HEK293 (cell line): Measurements from ENCODE around the gene BTG3.

Experiments
- CTCF ChIA-PET: fragments of 350-600 bp; formaldehyde crosslinking; extraction: SDS; loops from one replicate; lab custom pipeline; 2021; ENCODE audit warnings: antibody characterized with exemption; lab: Yijun Ruan, JAX
- POLR2A ChIA-PET: fragments of 300-600 bp; formaldehyde crosslinking; extraction: SDS; loops from one replicate; lab custom pipeline; 2020; ENCODE audit warnings: antibody characterized with exemption, inconsistent platforms; lab: Yijun Ruan, JAX
- H3K27ac ChIP-seq: fragments of 200-500 bp; sonication (Bioruptor generic); 2 replicates; pipeline ENCODE4 v1.5.1; 2014; ENCODE audit warnings: low read depth, low read length, control low read depth, inconsistent platforms; ENCODE audit errors: extremely low read depth
- H3K36me3 ChIP-seq, 2 experiments: fragments of 200-500 bp in 1 of 2; sonication (Bioruptor generic) in 1 of 2; 1 replicate in 1 of 2; 2 replicates in 1 of 2; pipeline ENCODE4 v1.5.1; 2014 to 2017; ENCODE audit warnings: inconsistent platforms in 2 of 2, low read length in 2 of 2; ENCODE audit not compliant: control insufficient read depth in 2 of 2, insufficient read depth in 1 of 2
- H3K4me1 ChIP-seq: fragments of 200-500 bp; sonication (Bioruptor generic); 2 replicates; pipeline ENCODE4 v1.5.1; 2014; ENCODE audit warnings: mild to moderate bottlenecking, low read length, inconsistent platforms; ENCODE audit not compliant: control insufficient read depth, insufficient read depth
- H3K4me3 ChIP-seq: 2 replicates; pipeline ENCODE4 v1.5.1; 2011; ENCODE audit warnings: low read depth, mild to moderate bottlenecking, control low read depth, low read length, moderate library complexity
- H3K9me3 ChIP-seq: fragments of 200-500 bp; sonication (Bioruptor generic); 2 replicates; pipeline ENCODE4 v1.5.1; 2014; ENCODE audit warnings: low read depth, low read length, inconsistent platforms; ENCODE audit not compliant: control insufficient read depth, insufficient read depth
- ATF2 ChIP-seq: fragments of 450-650 bp; formaldehyde crosslinking; IDR thresholded peaks from 2 replicates; pipeline ENCODE4 v1.5.1; 2016; ENCODE audit warnings: missing biosample characterization, missing genetic modification characterization, low read depth
- BCL11B ChIP-seq: fragments of 450-650 bp; formaldehyde crosslinking; IDR thresholded peaks from 2 replicates; pipeline ENCODE4 v1.5.1; 2016; ENCODE audit warnings: low read depth, missing biosample characterization, missing genetic modification characterization
- BCL6B ChIP-seq: fragments of 450-650 bp; formaldehyde crosslinking; IDR thresholded peaks from 2 replicates; pipeline ENCODE4 v1.5.1; 2017; ENCODE audit warnings: missing biosample characterization, missing genetic modification characterization
- KLF10 ChIP-seq: fragments of 450-650 bp; IDR thresholded peaks from 2 replicates; pipeline ENCODE4 v1.5.1; 2018; ENCODE audit warnings: missing biosample characterization, mild to moderate bottlenecking, missing genetic modification characterization
- KLF17 ChIP-seq: fragments of 450-650 bp; formaldehyde crosslinking; IDR thresholded peaks from 2 replicates; pipeline ENCODE4 v1.5.1; 2016; ENCODE audit warnings: missing biosample characterization, missing genetic modification characterization
- MYNN ChIP-seq: fragments of 450-650 bp; formaldehyde crosslinking; IDR thresholded peaks from 2 replicates; pipeline ENCODE4 v1.5.1; 2016; ENCODE audit warnings: missing biosample characterization, missing genetic modification characterization, borderline replicate concordance
- PBX3 ChIP-seq: sonication (generic); formaldehyde crosslinking; IDR thresholded peaks from 2 replicates; pipeline ENCODE4 v1.8.1; 2022; ENCODE audit warnings: mild to moderate bottlenecking, moderate library complexity, missing genetic modification reagents
- PRDM1 ChIP-seq: fragments of 450-650 bp; formaldehyde crosslinking; IDR thresholded peaks from 2 replicates; pipeline ENCODE4; 2016; ENCODE audit warnings: missing biosample characterization, missing genetic modification characterization
- PRDM2 ChIP-seq: fragments of 450-650 bp; formaldehyde crosslinking; IDR thresholded peaks from 2 replicates; pipeline ENCODE4 v1.5.1; 2016; ENCODE audit warnings: missing biosample characterization, missing genetic modification characterization, borderline replicate concordance
- SP7 ChIP-seq: fragments of 450-650 bp; formaldehyde crosslinking; IDR thresholded peaks from 2 replicates; pipeline ENCODE4 v1.5.1; 2016; ENCODE audit warnings: missing biosample characterization, missing genetic modification characterization
- ZFHX2 ChIP-seq: fragments of 450-650 bp; formaldehyde crosslinking; conservative IDR thresholded peaks from 2 replicates; pipeline ENCODE4 v1.5.1; 2016; ENCODE audit warnings: missing biosample characterization, missing genetic modification characterization
- ZNF140 ChIP-seq: fragments of 450-650 bp; formaldehyde crosslinking; IDR thresholded peaks from 2 replicates; pipeline ENCODE4 v1.5.1; 2016; ENCODE audit warnings: missing biosample characterization, missing genetic modification characterization
- ZNF362 ChIP-seq: fragments of 450-650 bp; formaldehyde crosslinking; IDR thresholded peaks from 2 replicates; pipeline ENCODE4 v1.5.1; 2016; ENCODE audit warnings: missing biosample characterization, missing genetic modification characterization
- ZNF544 ChIP-seq: fragments of 450-650 bp; formaldehyde crosslinking; IDR thresholded peaks from 2 replicates; pipeline ENCODE4 v1.5.0; 2017; ENCODE audit warnings: missing biosample characterization, missing genetic modification characterization
- ZNF621 ChIP-seq: fragments of 450-650 bp; formaldehyde crosslinking; IDR thresholded peaks from 2 replicates; pipeline ENCODE4 v1.5.1; 2017; ENCODE audit warnings: missing biosample characterization, missing genetic modification characterization
- ZNF658 ChIP-seq: fragments of 450-650 bp; formaldehyde crosslinking; IDR thresholded peaks from 2 replicates; pipeline ENCODE4; 2016; ENCODE audit warnings: missing biosample characterization, missing genetic modification characterization
- ZSCAN18 ChIP-seq: fragments of 450-650 bp; formaldehyde crosslinking; IDR thresholded peaks from 2 replicates; pipeline ENCODE4 v1.5.1; 2016; ENCODE audit warnings: missing biosample characterization, missing genetic modification characterization
- TF ChIP-seq, protein P1 (sequence below): fragments of 450-650 bp; formaldehyde crosslinking; IDR thresholded peaks from 2 replicates; pipeline ENCODE4 v1.5.1; 2016; ENCODE audit warnings: missing biosample characterization, missing genetic modification characterization

The BTG3 gene

GRCh38 chr21:17580319-17580718 is 32.4 kb downstream of the BTG3 start:
- H3K27ac ChIP-seq: no peak overlapping the region
- peaks cover 15% of the 10 kb centered on the region for H3K4me1 ChIP-seq
- 0 out of 3 replicates have a peak, but pooled peaks cover 0 to 3% of the 10 kb centered on the region in 2 experiments for H3K36me3 ChIP-seq
- H3K9me3 ChIP-seq: no peaks in the 10 kb centered on the region
- TF ChIP-seq ZNF621 (tag by site-specific recombination) (no peak), ATF2 (tag by site-specific recombination) (no peak), ZSCAN18 (tag by site-specific recombination) (no peak), PRDM1 (no peak), PRDM2 (no peak), ZFHX2 (tag by site-specific recombination) (no peak), ZNF658 (tag by site-specific recombination) (no peak), BCL11B (tag by site-specific recombination) (no peak), ZNF544 (tag by site-specific recombination) (no peak), SP7 (tag by site-specific recombination) (no peak), MYNN (tag by site-specific recombination) (no peak), PBX3 (CRISPR knock-in tag) (no peak), KLF10 (no peak), BCL6B (tag by site-specific recombination) (no peak), ZNF362 (tag by site-specific recombination) (no peak), KLF17 (no peak), ZNF140 (tag by site-specific recombination) (no peak)
- TF ChIP-seq, protein P1, sequence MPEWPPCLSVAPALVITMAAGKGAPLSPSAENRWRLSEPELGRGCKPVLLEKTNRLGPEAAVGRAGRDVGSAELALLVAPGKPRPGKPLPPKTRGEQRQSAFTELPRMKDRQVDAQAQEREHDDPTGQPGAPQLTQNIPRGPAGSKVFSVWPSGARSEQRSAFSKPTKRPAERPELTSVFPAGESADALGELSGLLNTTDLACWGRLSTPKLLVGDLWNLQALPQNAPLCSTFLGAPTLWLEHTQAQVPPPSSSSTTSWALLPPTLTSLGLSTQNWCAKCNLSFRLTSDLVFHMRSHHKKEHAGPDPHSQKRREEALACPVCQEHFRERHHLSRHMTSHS (tag by site-specific recombination): no peak
- TF ChIP-seq, all 188 proteins: peak for 0
- ChIA-PET POLR2A (no interaction called here), CTCF (interaction anchor here (0.7 kb wide), 2 partner anchors 192 to 1445 kb away, joined by 3 read pairs; no protein-coding TSS in a partner anchor)
- no peak overlapping the region for H3K4me3 ChIP-seq
